Endometrial microvascular endothelial cells (primary cell): ENCODE measurements around the gene VWC2L. TPM values are rescaled to one million over a fixed set of nuclear protein-coding genes. Genes with fewer than 3 reads are reported as not detected.

Source experiments
- in situ Hi-C: cut with HindIII; loops from 2 replicates; pipeline ENCODE4 v1.10.0; 2017; ENCODE audit warnings: low sequenced_read_pairs, low pct_unique_long_range_greater_than_20kb; ENCODE audit errors: inconsistent ontology term
- total RNA-seq: library from RNA; depleted of rRNA; stranded (reverse); fragments of >200 nt; gene quantifications from one replicate; pipeline ENCODE4 v1.2.3, GENCODE V29; 2015; ENCODE audit errors: inconsistent ontology term

The VWC2L gene
- total RNA-seq, 1 donor from 2014 or later, result not detected

- in situ Hi-C loops, result no loop called here
Measured at GRCh38 chr2:214451516-214452275, 40.8 kb downstream of the VWC2L start.

DNA sequence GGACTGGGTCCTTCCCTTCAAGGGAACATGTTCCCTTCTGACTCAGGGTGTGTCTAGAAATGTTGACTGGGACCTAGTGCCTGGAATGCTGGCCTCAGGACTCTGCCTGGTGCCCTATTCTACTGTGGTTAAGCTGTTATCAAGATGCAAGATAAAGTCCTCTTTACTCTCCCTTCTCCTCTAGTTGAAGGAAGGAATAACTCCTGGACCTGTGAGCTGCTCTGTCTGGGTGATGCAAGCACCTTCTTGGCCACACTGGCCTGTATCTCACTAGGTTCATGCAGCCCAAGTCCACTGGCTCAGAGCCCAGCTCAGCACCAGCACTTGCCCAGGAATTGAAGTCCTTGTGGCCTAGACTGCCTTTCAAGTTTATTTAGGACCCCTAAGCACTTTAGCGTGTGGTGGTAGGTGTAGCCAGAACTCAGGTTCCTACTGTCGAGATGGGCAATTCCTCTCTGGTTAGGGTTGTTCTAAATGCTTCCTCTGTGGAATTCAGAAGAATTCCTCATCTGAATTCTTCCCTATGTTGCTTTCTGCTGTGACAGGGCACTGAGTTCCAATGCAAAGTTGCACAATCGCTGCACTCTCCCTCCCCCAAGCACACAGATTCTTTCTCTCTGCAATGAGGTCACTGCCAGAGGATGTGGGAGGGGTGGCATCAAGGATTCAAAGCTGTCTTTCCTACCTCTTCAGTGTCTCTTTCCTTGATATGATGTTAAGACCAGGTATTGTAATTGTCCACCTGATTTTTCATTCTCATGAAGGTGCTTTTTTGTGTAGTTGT is 54.7 kb downstream of the VWC2L start:
- in situ Hi-C loops, result no loop called here

GRCh38 chr2:214469728-214470127 is 58.9 kb downstream of the VWC2L start:
- in situ Hi-C loops, result no loop called here

DNA sequence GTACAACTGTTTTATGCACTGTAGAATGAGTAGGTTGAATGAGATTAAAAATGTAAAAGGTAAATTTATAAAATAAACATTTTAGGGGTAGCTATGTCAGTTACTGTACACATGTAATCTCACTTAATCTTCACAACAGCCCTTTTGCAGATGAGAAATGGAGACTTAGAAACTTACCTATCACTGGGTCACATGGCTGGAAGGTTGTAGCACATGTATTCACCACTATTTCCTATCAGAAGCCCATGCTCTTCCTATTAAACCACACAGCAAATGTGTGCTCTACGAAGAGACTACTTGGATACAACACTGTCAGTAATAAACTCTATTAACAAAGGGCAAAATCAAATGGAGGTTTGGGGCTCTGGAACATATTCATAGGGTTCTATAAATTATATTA is 60.5 kb downstream of the VWC2L start:
- in situ Hi-C loops, result no loop called here

DNA sequence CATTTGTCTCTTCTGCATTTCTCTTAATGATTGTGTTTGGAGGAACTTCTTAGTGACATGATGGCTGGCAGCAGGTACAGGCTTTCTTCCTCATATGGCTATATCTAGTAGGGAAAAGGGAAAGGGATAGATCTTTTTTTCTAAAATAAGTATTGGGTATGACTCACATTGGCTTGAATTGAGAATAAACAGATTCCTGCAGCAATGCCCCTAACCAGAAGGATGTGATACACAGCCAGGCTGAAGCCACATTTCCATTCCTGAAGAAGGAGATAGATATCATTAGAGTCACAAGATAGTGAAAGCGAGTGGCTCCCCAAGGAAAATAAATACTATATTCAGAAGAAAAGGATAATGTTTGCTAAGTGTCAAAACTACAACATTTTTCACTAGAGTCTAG is 61.1 kb downstream of the VWC2L start:
- in situ Hi-C loops, result no loop called here

GRCh38 chr2:214477305-214477704 is 66.5 kb downstream of the VWC2L start:
- in situ Hi-C loops, result no loop called here

DNA sequence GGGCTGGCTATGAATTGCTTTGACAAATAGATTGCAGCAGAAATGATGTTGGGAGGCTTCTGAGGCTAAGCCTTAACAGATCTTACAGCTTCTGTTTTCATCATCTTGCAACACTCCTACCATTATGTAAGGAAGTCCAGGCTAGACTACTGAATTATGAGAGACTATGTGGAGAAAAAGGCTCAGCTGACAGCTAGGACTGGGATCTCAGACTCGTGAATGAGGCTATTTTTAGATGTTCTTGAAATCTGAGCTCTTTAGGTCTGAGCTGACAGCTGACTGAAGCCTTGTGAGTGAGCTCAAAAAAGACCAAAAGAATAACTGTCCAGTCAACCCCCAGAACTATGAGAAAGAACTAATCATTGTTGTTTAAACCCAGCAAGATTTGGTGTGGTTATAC is 70.3 kb downstream of the VWC2L start:
- in situ Hi-C loops, result no loop called here

GRCh38 chr2:214482728-214483127 is 71.9 kb downstream of the VWC2L start:
- in situ Hi-C loops, result no loop called here

GRCh38 chr2:214484239-214484638 is 73.4 kb downstream of the VWC2L start:
- in situ Hi-C loops, result no loop called here

GRCh38 chr2:214484701-214485100 is 73.8 kb downstream of the VWC2L start:
- in situ Hi-C loops, result no loop called here

- in situ Hi-C loops, result no loop called here
Measured at GRCh38 chr2:214489181-214489580, 78.3 kb downstream of the VWC2L start.

- in situ Hi-C loops, result no loop called here
Measured at GRCh38 chr2:214489702-214490101, 78.8 kb downstream of the VWC2L start.

GRCh38 chr2:214492152-214492551 is 81.3 kb downstream of the VWC2L start:
- in situ Hi-C loops, result no loop called here

GRCh38 chr2:214492608-214493007 is 81.8 kb downstream of the VWC2L start:
- in situ Hi-C loops, result no loop called here

DNA sequence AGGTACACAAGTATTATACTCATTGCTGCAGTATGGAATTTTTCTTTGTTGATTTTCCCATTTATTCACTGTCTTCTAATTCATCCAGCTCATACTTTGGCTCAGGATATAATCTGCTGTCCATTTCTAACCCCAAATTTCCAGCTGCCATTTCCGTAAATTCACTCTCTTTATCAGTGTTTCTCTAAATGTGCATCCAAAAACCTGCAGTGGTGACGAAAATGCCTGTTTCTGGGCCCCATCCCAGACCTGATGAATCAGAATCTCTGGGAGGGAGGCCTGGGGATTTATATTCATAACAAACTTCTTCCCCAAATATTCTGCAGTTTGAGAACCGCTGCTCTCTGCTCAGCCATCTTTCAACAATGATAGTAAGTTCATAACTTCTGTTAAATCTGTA is 86.6 kb downstream of the VWC2L start:
- in situ Hi-C loops, result no loop called here

GRCh38 chr2:214503568-214503967 is 92.7 kb downstream of the VWC2L start:
- in situ Hi-C loops, result no loop called here

DNA sequence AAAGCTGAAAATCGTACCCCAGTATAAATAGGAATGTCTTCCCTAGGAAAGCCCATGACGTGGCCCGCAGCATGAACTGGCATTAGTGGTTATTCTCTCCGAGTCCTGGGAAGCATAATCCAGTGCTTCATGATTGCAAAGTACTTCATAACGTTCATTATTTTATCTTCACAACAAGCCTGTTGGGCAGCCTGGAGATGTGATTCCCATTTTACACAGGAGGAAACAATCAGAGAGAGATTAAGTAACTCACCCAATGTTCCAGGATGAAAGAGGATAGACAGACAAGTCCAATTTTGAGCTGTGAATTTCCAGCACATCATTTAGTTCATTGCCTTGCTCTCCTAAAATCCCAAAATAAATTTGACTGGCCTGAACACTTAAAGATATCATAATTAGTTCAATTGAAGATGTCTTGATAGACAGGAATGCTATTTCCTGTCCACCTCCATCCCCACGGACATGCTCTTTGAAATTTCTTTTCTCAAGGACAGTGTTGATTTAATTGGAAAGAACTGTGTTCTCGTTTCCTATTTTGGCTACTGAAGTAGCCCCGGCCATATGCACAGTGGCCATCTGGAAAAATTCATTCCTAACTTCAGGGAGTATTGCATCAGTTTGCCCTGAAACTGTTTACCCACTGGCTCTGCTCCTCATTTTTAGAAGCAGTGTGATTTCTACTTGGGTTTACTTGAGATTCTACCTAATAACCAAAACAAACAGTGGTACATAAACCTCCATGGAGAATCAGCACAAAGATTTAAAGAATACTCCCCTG is 93.9 kb downstream of the VWC2L start:
- in situ Hi-C loops, result no loop called here

DNA sequence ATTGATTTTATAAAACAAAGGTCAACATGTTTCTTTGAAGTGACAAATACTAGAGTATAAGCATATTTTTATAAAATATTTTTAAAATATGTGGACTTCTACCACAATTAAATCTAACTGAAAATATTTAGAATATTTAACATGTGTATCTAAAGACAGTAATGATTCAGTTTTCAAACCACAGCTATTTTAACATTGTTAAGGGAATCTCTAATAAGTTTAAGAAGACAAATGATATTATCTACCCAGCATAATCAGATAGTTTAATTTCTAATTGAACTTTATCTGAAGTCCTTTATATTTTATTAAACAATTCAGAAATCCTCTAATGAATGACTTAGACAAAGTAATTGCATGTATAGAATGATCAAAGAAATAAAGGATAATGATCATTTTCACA is 96.2 kb downstream of the VWC2L start:
- in situ Hi-C loops, result no loop called here

DNA sequence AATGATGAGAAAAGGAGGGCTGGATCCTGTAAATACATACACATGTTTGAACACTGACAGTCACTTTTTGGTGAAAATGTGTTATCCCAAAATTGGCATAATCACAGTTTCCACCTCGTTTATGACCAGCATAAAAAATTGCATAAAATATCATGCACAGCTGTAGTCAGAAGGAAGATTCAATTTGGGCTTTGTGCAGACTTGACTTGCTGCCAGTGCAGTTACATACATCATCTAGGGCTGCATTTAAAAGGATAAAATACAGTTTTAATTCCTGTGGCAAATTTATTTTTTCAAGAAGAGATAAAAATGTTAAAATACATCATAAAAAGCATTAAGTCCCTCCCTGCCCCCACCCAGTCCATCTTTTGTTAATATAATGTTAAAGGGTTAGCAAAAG is 103.8 kb downstream of the VWC2L start:
- in situ Hi-C loops, result no loop called here

DNA sequence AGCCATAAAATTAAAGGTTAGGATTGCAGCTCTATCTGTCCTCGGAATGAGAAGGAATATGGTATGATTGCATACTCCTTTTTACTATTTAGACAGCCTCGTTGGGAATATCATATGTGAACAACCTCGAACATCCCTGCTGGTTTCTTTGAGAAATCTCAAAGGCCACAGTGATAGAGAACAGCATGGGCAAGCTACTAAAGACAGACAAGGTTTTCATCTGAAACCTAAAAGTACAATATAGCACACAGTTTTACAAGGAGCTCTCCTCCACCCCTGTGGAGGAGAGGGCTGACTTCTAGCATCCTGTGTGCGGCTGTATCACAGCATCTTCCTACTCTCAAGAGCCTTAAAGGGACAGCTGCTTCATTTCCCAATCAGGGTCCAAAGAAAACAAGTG is 104.3 kb downstream of the VWC2L start:
- in situ Hi-C loops, result no loop called here
